Psoas muscle (tissue), 8 donors: ENCODE measurements around the gene AP5M1. TPM values are rescaled to one million over a fixed set of nuclear protein-coding genes. Genes with fewer than 3 reads are reported as not detected.
"Not testable (repeated sequence)": the region's sequence is repeated elsewhere in the genome, so short reads cannot be mapped to it uniquely, and the experiment has no call there.

Experiments used
- ATAC-seq, 4 donors: fragments of 200-7000 bp; cut with Tn5 transposase; one replicate each; pipeline ENCODE4 v1.9.1; 2020; ENCODE audit warnings: moderate library complexity in 3 of 4, mild to moderate bottlenecking in 2 of 4
- DNase-seq, 2 donors: peaks; one replicate each; pipeline ENCODE4 v3.0.0-alpha.2; 2020
- H3K27ac ChIP-seq: fragments of 200-600 bp; one replicate; pipeline ENCODE4 v1.8.0; 2022
- H3K27me3 ChIP-seq, 3 donors: fragments of 200-600 bp in 1 of 3; one replicate each; pipeline versions ENCODE4 v1.6.1 to v1.8.0; 2013 to 2022; ENCODE audit warnings: low read length in 2 of 3, mild to moderate bottlenecking in 2 of 3, moderate library complexity in 1 of 3; ENCODE audit not compliant: insufficient read depth in 3 of 3
- H3K36me3 ChIP-seq, 2 donors: fragments of 200-600 bp in 1 of 2; one replicate each; pipeline versions ENCODE4 v1.6.1 to v1.8.0; 2013 to 2022; ENCODE audit warnings: low read depth in 1 of 2, mild to moderate bottlenecking in 1 of 2, moderate library complexity in 1 of 2; ENCODE audit not compliant: insufficient read depth in 1 of 2
- H3K4me1 ChIP-seq: fragments of 200-600 bp; one replicate; pipeline ENCODE4 v1.8.0; 2022
- H3K4me3 ChIP-seq: fragments of 200-600 bp; one replicate; pipeline ENCODE4 v1.8.0; 2022; ENCODE audit warnings: mild to moderate bottlenecking
- H3K9me3 ChIP-seq: fragments of 200-600 bp; one replicate; pipeline ENCODE4 v1.8.0; 2022
- CTCF ChIP-seq: fragments of 200-600 bp; IDR thresholded peaks from one replicate; pipeline ENCODE4 v1.8.0; 2022; ENCODE audit warnings: antibody characterized with exemption
- whole genome bisulfite sequencing, 3 donors: extraction: QIAGEN DNeasy Blood & Tissue Kit; methylation state at CpG; one replicate each; pipeline versions ENCODE4 v1.1.6 to v1.1.7; 2013; 5-methylcytosine and 5-hydroxymethylcytosine counted together
- intact Hi-C, 2 donors: fragments of 100-400 bp; cut with DNase I; formaldehyde crosslinking; loops; one replicate each; pipeline versions ENCODE4 v1.11.0 to v1.14.2; 2022
- polyA plus RNA-seq, 3 donors: library from polyadenylated mRNA; stranded (reverse); fragments of 200-250 nt; gene quantifications; one replicate each; pipeline ENCODE4 v1.2.3, GENCODE V29; 2013
- total RNA-seq, 4 donors: library from RNA; stranded (reverse); fragmentation: NEBNext Ultra II Directional in 2 of 4; extraction: Animal tissue kit (Norgen Biotek cat#: 25700) in 2 of 4; gene quantifications; one replicate each; pipeline versions ENCODE4 v1.2.1 to v1.2.4, GENCODE V29; 2021 to 2023
- donor health status: healthy with polysubstance abuse.
- donor health status: DM: no; HTN: no; CAD: no; lungs with moderate emphysema.
- donor health status: Bipolar disorder and iron deficiency.
- donor health status: healthy.
- donor health status: DM: yes; HTN: yes; CAD: no.
- donor health status: DM: no; HTN: no; CAD: no.
- donor health status: DM: no; HTN: no; CAD: no.
- donor health status: DM: yes; HTN: yes; CAD: no.

Gene AP5M1
- total and polyA plus RNA-seq, 7 donors: 11.7 to 64.0 (median 27.2) TPM

- no peaks in the 10 kb centered on the region for H3K9me3 ChIP-seq
- DNase-seq: no peak
- intact Hi-C loops: loop anchor here (5.0 to 10.0 kb wide), 3 partner anchors 655 to 827 kb away; no protein-coding TSS in a partner anchor
- no peak overlapping the region for H3K4me3 ChIP-seq
- 45 to 59% (median 48%) methylated on average over 2 of the region's 2 CpGs for WGBS, 3 donors
- ATAC-seq: no peak
- H3K27ac ChIP-seq: no peak overlapping the region
- TF ChIP-seq CTCF: no peak
- H3K36me3 ChIP-seq: no peaks in the 10 kb centered on the region
- no peaks in the 10 kb centered on the region for H3K4me1 ChIP-seq
- H3K27me3 ChIP-seq: peaks cover 0 to 3% (median 0%) of the 10 kb centered on the region in 3 donors
Observed at GRCh38 chr14:57319636-57320192, 50.9 kb downstream of the AP5M1 start.

GRCh38 chr14:57323721-57324120 is 55.0 kb downstream of the AP5M1 start:
- Histone ChIP-seq H3K4me3 (no peak overlapping the region), H3K27ac (no peak overlapping the region), H3K27me3 (peaks cover 0 to 3% (median 0%) of the 10 kb centered on the region in 3 donors), H3K9me3 (no peaks in the 10 kb centered on the region), H3K4me1 (no peaks in the 10 kb centered on the region), H3K36me3 (no peaks in the 10 kb centered on the region)
- DNase-seq: no peak
- no peak for TF ChIP-seq CTCF
- no peak for ATAC-seq
- WGBS, 3 donors: 86 to 93% (median 92%) methylated on average over 3 of the region's 3 CpGs
- intact Hi-C loops: no loop called here

- Histone ChIP-seq H3K4me3 (no peak overlapping the region), H3K36me3 (no peaks in the 10 kb centered on the region), H3K27me3 (no peaks in the 10 kb centered on the region), H3K4me1 (no peaks in the 10 kb centered on the region), H3K27ac (no peak overlapping the region), H3K9me3 (no peaks in the 10 kb centered on the region)
- no peak for DNase-seq
- WGBS, 3 donors: 82 to 83% (median 82%) methylated on average over 7 of the region's 7 CpGs
- no peak for ATAC-seq
- TF ChIP-seq CTCF: no peak
- intact Hi-C loops: no loop called here
Observed at GRCh38 chr14:57326253-57326652, 57.5 kb downstream of the AP5M1 start.

- intact Hi-C loops: no loop called here
- H3K4me1 ChIP-seq: no peaks in the 10 kb centered on the region
- no peaks in the 10 kb centered on the region for H3K27me3 ChIP-seq
- H3K9me3 ChIP-seq: no peaks in the 10 kb centered on the region
- DNase-seq (no peak), ATAC-seq (no peak)
- no peak for TF ChIP-seq CTCF
- H3K36me3 ChIP-seq: no peaks in the 10 kb centered on the region
- no peak overlapping the region for H3K27ac ChIP-seq
- no peak overlapping the region for H3K4me3 ChIP-seq
Observed at GRCh38 chr14:57329833-57330232, 61.1 kb downstream of the AP5M1 start.

- H3K36me3 ChIP-seq, H3K27ac ChIP-seq, intact Hi-C loops, H3K9me3 ChIP-seq, H3K27me3 ChIP-seq, H3K4me1 ChIP-seq, ATAC-seq, DNase-seq, H3K4me3 ChIP-seq: not testable (repeated sequence)
- WGBS, 3 donors: 84 to 100% (median 94%) methylated on average over 3 to 4 of the region's 4 CpGs
Observed at GRCh38 chr14:57332475-57332874, 63.7 kb downstream of the AP5M1 start.

- H3K27me3 ChIP-seq, intact Hi-C loops, H3K27ac ChIP-seq, ATAC-seq, H3K9me3 ChIP-seq, H3K4me1 ChIP-seq, H3K36me3 ChIP-seq, DNase-seq, H3K4me3 ChIP-seq: not testable (repeated sequence)
- WGBS, 3 donors: 81 to 94% (median 91%) methylated on average over 6 to 27 of the region's 31 CpGs
Observed at GRCh38 chr14:57333726-57334125, 65.0 kb downstream of the AP5M1 start.

- ATAC-seq, intact Hi-C loops: not testable (repeated sequence)
- WGBS, 3 donors: 76 to 79% (median 76%) methylated on average over 29 to 34 of the region's 34 CpGs
Observed at GRCh38 chr14:57343545-57344297, 75.0 kb downstream of the AP5M1 start.

More at GRCh38 chr14:57343545-57344297, 75.0 kb downstream of the AP5M1 start:
- H3K4me3 ChIP-seq, H3K4me1 ChIP-seq, H3K36me3 ChIP-seq, DNase-seq, H3K27me3 ChIP-seq, H3K27ac ChIP-seq, H3K9me3 ChIP-seq: not testable (repeated sequence)
